ENCODE data around the gene DNALI1.
A peak's percentile ranks its signal among the peaks of the same experiment; 100 is the strongest.
"Not testable (repeated sequence)": the region's sequence is repeated elsewhere in the genome, so short reads cannot be mapped to it uniquely, and the experiment has no call there.

The DNALI1 gene

GRCh38 chr1:37556712-37557196, at the start of gene DNALI1:
Gene DNALI1, plus strand, starts transcription at chr1:37556940. Its CDS starts 55 bp downstream, at chr1:37556995.
- peak; percentile 54 for DNase-seq (ENCODE audit: low spot score)

- DNase-seq (ENCODE audit: low spot score) = no peak
These were observed 47.6 kb upstream of the DNALI1 start for GRCh38 chr1:37509181-37509580.

- peak; percentile 33 for DNase-seq (ENCODE audit: low spot score)
These were observed 42.9 kb upstream of the DNALI1 start for GRCh38 chr1:37513795-37514349.

- peak; percentile 82 for DNase-seq (ENCODE audit: low spot score)
These were observed 42.2 kb upstream of the DNALI1 start, which contains the start of gene MEAF6 for GRCh38 chr1:37514350-37515184. Gene MEAF6, minus strand, starts transcription at chr1:37514766. Its CDS starts 20 bp downstream, at chr1:37514746.

GRCh38 chr1:37515185-37516034, 41.3 kb upstream of the DNALI1 start:
- DNase-seq (ENCODE audit: low spot score) = no peak

GRCh38 chr1:37517569-37517968, 39.2 kb upstream of the DNALI1 start:
- DNase-seq (ENCODE audit: low spot score) = no peak

- DNase-seq (ENCODE audit: low spot score) = not testable (repeated sequence)
These were observed 38.5 kb upstream of the DNALI1 start for GRCh38 chr1:37518241-37518640.

- not testable (repeated sequence) for DNase-seq (ENCODE audit: low spot score)
These were observed 37.8 kb upstream of the DNALI1 start for GRCh38 chr1:37518929-37519328.

GRCh38 chr1:37519613-37520012, 37.1 kb upstream of the DNALI1 start:
- no peak for DNase-seq (ENCODE audit: low spot score)

- DNase-seq (ENCODE audit: low spot score) = not testable (repeated sequence)
These were observed 26.9 kb upstream of the DNALI1 start for GRCh38 chr1:37529888-37530287.

GRCh38 chr1:37532418-37533156, 24.2 kb upstream of the DNALI1 start:
- DNase-seq (ENCODE audit: low spot score) = not testable (repeated sequence)

- DNase-seq (ENCODE audit: low spot score) = no peak
These were observed 23.2 kb upstream of the DNALI1 start for GRCh38 chr1:37533317-37534093.

GRCh38 chr1:37537378-37537777, 19.4 kb upstream of the DNALI1 start:
- DNase-seq (ENCODE audit: low spot score) = no peak

GRCh38 chr1:37539154-37539553, 17.6 kb upstream of the DNALI1 start:
- DNase-seq (ENCODE audit: low spot score) = not testable (repeated sequence)

- DNase-seq (ENCODE audit: low spot score) = no peak
These were observed 16.5 kb upstream of the DNALI1 start for GRCh38 chr1:37540036-37540785.

- DNase-seq (ENCODE audit: low spot score) = no peak
These were observed 12.2 kb upstream of the DNALI1 start for GRCh38 chr1:37544530-37544929.

- DNase-seq (ENCODE audit: low spot score) = no peak
These were observed 11.7 kb upstream of the DNALI1 start for GRCh38 chr1:37545019-37545418.

- no peak for DNase-seq (ENCODE audit: low spot score)
These were observed 7.4 kb upstream of the DNALI1 start for GRCh38 chr1:37549341-37549740.

GRCh38 chr1:37553598-37553926, 3.2 kb upstream of the DNALI1 start:
- no peak for DNase-seq (ENCODE audit: low spot score)
